Caki2 (cell line): ENCODE results near the gene TRAPPC3. TPM values are rescaled to one million over a fixed set of nuclear protein-coding genes. Genes with fewer than 3 reads are reported as not detected.

Experiments used
- DNase-seq: peaks from one replicate; pipeline ENCODE4 v3.0.0-alpha.2; 2015; ENCODE audit warnings: low read depth
- in situ Hi-C: cut with HindIII; loops from 2 replicates; pipeline ENCODE4 v1.10.0; 2016; ENCODE audit warnings: low sequenced_read_pairs, low pct_unique_long_range_greater_than_20kb, mixed read lengths
- total RNA-seq: library from RNA; depleted of rRNA; stranded (reverse); fragments of >200 nt; shearing (Covaris generic); gene quantifications from 2 replicates; pipeline ENCODE4 v1.2.3, GENCODE V29; 2014; ENCODE audit warnings: low replicate concordance

TRAPPC3 gene
- total RNA-seq, 1 experiment from 2014 or later = 155 TPM

- DNase-seq = peak; percentile 27
Measured at GRCh38 chr1:36134505-36135329, 14.6 kb downstream of the TRAPPC3 start.

GRCh38 chr1:36134031-36134430, 15.3 kb downstream of the TRAPPC3 start:
- in situ Hi-C loops = no loop called here
- DNase-seq = no peak

More at GRCh38 chr1:36134505-36135329, 14.6 kb downstream of the TRAPPC3 start:
- in situ Hi-C loops = no loop called here

- DNase-seq = peak; percentile 82
- in situ Hi-C loops = no loop called here
Measured at GRCh38 chr1:36133484-36133883, 15.8 kb downstream of the TRAPPC3 start.

- no peak for DNase-seq
- in situ Hi-C loops = no loop called here
Measured at GRCh38 chr1:36132029-36132428, 17.3 kb downstream of the TRAPPC3 start.

GRCh38 chr1:36128905-36129206, 20.4 kb downstream of the TRAPPC3 start:
- in situ Hi-C loops = no loop called here
- no peak for DNase-seq

GRCh38 chr1:36128126-36128904, 21.0 kb downstream of the TRAPPC3 start:
- no peak for DNase-seq
- in situ Hi-C loops = no loop called here

GRCh38 chr1:36126797-36127500, 22.3 kb downstream of the TRAPPC3 start:
- in situ Hi-C loops = no loop called here
- DNase-seq = no peak

- no peak for DNase-seq
- in situ Hi-C loops = no loop called here
Measured at GRCh38 chr1:36126005-36126716, 23.1 kb downstream of the TRAPPC3 start.

- no peak for DNase-seq
- in situ Hi-C loops = no loop called here
Measured at GRCh38 chr1:36125129-36125991, 23.9 kb downstream of the TRAPPC3 start, which contains the start of gene COL8A2. TSS of gene COL8A2 (minus strand) at chr1:36125222. CDS start at chr1:36100242, 24,980 bp downstream.

GRCh38 chr1:36124404-36125128, 24.7 kb downstream of the TRAPPC3 start:
- no peak for DNase-seq
- in situ Hi-C loops = no loop called here

GRCh38 chr1:36123356-36123755, 25.9 kb downstream of the TRAPPC3 start:
- in situ Hi-C loops = no loop called here
- no peak for DNase-seq

- in situ Hi-C loops = no loop called here
- DNase-seq = no peak
Measured at GRCh38 chr1:36122062-36123030, 26.9 kb downstream of the TRAPPC3 start.

- in situ Hi-C loops = no loop called here
Measured at GRCh38 chr1:36119456-36119855, 29.8 kb downstream of the TRAPPC3 start.

GRCh38 chr1:36118447-36119204, 30.7 kb downstream of the TRAPPC3 start:
- DNase-seq = no peak
- in situ Hi-C loops = no loop called here

More at GRCh38 chr1:36119456-36119855, 29.8 kb downstream of the TRAPPC3 start:
- no peak for DNase-seq

GRCh38 chr1:36116901-36117300, 32.4 kb downstream of the TRAPPC3 start:
- in situ Hi-C loops = no loop called here
- DNase-seq = no peak
